NCI-H526 treated with DMSO at 0.1 percent for 48 hours (cell line): ENCODE results near the gene ZSCAN1.

Source experiments
- DNase-seq: peaks from one replicate; lab custom pipeline; 2025; lab: John Stamatoyannopoulos, UW

The ZSCAN1 gene

DNA sequence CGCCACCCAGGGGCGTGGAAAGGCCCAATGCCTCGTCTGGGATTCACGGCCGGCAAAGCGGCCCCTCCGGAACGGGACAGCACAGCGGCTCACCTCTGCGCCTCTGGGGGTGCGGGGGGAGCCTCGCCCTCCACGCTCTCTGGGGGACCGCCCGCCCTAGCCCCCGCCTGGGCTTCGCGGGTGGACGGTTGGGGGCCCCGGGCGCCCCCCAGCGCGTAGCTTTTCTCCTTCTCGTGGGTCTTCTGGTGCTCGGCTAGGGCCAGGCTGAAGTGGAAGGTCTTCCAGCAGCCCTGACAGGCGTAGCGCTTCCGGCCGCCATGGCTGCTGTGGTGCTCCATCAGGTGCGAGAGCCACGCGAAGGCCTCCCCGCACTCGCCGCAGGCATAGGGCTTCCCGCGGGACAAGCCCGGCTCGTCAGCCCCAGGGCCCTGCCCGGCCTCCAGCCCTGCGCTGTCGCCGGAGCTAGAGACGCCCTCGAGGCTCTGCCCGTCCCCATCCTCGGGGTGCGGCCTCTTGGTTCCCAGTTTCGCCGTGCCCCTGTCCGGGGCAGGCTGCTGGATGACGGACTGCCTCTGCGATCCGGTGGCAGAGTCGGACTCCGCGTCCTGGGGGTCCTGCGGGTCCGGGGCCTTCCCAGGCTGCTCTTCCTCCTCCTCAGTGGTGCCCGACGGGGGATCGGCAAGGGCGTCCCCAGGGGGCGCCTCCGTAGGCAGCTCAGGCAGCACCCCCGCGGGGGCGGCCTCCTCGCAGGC is 50.9 kb downstream of the ZSCAN1 start:
- no peak for DNase-seq

DNA sequence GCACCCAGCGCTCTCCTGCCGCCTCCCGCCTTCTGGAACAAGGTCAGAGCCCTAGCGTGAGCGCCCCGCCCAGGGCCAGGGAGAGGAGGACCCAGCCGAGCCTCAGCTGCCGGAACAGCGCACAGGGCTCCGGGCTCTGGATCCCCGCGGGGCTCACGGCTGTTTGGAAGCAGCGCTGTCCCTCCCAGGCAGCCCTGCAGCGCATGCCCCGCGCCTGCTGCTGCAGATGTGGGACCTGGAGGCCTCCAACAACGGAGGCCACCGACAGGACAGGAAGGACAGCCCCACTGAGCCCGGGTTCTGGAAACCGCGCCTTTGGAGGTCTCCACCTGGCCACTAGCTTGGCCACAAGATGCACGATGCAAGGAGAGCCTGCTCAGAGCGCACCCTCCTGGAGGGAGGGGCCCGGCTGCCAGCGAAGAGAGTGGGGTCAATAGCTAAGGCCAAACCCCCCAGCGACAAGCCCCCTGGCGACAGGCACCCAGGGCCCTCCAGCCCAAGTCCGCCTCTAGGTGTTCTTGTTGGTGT is 51.6 kb downstream of the ZSCAN1 start:
- no peak for DNase-seq

DNA sequence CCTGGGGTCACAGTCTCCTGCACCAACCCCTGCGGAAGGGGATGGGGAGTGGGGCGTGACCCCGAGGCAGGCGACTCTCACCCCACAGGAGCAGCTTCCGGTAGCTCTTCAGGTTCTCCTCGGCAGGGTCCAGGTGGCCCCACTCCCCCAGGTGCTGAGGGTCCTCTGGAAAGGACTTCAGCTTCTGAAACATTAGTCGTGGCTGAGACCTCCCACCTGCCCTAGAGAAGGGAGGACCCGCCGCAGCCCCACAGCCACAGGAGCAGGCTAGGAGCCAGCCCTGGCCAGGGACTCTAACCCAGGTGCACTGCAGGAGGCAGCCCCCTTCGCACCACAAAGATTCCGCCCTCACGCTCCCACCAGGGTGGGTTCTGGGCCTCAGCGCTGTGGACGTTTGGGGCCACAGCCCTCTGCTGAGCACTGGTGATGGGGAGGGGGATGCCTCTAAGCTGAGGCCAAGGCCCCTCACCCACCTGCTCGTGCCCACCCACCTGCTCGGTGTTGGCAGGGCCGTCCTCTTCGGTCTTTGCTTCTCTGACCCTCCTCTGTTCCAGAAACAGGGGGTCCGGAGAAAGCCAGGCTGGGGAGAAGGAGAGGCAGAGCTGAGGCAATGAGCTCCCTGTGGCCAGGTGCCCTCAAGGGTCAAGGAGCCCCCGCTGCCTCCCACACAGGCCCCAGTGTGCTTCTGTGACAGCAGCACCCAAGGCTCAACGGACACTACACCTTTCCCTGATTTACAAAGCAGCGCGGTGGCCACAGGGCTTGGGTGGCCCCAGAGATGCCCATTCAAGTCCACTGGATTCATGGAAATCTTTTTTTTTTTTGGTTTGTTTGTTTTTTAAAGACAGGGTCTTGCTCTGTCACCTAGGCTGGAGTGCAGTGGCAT is 53.2 kb downstream of the ZSCAN1 start:
- DNase-seq = no peak

DNA sequence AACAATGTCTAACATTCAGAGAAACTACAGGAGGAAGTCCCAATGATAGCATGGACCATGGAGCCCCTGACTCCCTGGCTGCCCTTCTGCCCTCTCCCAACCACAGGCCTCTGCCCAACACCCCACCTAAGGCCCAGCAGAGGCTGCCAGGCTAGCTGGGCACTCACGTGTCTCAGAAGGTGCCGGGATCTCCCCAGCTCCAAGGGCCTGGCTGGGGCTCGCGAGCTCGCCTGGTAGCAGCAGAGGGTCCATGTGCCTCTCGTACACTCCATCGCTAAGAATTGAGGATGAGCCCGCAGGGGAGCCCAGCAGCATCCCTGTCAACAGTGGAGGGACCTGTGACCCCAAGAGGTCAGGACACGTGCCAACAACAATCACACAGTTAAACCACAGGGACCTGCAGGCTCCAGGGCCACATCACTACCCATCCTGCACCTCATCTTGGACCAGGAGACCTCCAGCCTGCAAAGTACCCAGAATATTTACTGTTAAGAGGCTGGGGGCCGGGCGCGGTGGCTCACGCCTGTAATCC is 54.8 kb downstream of the ZSCAN1 start:
- DNase-seq = no peak

DNA sequence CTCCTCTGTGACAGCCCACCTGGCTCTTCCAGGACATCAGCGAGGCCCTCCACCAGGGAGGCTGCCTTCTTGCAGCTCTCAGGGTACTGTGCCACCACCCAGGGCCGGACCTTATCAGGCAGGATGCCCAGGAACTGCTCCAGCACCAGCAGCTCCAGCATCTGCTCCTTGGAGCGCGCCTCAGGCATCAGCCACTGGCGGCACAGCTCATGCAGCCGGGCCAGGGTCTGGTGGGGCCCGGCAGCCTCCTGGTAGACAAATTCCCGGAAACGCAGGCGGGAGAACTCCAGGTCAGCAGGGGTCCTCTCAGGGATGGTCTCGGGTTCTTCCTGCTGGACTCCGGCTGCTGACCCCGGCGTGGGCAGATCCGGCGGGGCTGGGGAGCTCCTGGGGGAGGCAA is 56.0 kb downstream of the ZSCAN1 start:
- no peak for DNase-seq

DNA sequence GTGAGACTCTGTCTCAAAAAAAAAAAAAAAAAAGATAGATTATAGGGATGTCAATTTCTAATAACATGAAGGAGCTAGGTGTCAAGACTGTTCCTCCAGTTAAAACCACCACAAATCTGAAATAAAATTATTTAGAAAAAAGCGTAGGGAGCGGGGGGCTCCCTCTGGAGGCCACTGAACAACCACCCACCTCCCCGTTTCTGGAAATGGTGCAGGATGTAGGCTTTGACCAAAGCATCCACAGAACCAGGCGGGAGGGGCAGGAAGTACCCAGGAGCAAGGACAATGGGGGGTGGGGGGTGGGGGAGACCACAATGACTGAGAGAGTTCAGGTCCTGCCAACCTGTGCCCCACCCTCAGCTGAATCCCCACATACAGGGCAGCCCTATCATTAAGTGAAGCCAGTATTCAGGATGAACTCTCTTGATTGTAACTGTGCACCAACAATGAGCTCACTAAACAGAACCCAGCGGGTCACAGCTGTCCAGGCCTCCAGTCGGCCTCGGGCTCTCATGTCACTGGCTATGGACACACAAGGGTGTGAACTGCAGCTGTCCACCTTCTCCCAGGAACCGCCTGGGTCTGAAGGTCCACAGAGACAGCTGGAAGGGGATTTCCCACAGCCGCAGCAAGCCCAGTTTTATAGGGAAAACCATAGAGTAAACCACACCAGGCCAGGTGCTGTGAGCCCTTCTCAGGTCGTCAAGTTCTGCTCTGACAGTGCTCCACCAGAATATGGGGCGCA is 57.6 kb downstream of the ZSCAN1 start:
- no peak for DNase-seq

DNA sequence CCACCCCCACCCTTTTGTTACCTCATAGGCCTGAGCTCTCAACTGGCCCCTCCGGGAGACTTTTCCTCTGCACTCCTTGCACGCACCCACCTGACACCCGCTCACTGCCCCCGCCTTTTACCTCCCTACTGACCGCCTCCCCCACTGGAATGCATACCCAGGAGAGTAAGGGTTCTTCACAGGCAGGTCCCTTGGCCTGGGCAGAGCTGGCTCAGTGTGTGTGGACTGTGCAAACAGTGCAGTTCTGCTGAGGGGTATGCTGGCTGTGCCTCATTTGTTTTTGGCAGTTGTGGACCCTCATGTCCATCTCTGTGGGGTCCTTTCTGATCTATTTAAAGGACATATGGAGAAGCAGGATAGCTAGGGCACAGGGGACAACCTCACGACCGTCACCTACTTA is 59.2 kb downstream of the ZSCAN1 start:
- no peak for DNase-seq

DNA sequence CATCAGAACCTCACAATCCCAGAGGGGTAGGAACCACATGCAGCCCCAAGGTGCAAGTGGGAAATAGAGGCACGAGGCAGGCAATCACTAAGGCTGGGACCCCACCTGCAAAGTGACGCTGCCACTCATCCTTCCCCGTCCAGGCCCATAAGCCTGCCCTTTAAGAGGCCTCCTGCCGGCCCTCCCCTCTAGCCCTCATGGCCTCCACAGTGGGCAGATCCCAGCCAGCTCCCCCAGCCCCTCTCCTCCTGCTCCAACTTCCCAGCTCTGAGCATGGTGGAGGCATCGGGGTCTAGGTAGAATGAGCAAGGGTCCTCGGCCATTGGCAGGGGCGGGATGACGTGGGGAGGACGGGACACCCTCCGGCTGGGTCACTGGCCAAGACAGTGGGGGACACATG is 61.5 kb downstream of the ZSCAN1 start:
- DNase-seq = no peak

DNA sequence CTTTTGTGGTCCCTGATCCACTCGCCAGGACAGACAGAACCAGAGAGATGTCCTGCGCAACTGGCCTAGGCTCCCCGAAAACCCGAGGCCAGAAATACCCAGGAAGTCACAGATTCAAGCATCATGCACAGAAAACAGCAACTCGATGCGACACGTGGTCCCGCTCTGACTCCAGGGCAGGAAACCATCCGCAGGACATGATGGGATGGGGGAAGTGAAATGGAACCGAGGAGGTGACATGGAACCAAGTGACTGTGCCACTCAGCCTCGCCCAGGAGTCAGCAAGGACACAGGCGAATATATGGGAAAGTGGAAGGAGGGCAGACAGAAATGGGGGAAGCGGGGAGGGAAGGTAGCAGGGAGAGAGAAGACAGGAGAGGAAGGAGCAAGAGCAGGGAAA is 63.1 kb downstream of the ZSCAN1 start:
- DNase-seq = no peak

DNA sequence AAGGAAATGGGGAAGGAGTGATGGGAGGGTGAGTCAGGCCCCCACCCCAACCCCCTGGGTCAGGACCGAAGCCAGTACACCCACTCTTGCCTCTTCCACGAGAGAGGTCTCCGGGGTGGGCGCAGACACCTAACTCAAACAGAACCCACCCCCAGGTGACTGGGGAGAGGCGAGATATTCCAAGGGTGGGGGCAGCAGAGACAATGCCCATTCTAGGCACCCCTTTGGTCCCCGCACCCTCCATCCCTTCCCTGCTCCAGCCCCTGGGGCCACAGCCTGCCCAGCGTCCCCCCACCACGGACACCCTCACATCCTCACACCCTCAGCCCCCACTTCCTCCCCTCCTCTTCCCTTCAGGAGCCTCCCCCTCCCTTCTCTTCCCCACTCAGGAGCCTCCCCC is 63.5 kb downstream of the ZSCAN1 start:
- no peak for DNase-seq

DNA sequence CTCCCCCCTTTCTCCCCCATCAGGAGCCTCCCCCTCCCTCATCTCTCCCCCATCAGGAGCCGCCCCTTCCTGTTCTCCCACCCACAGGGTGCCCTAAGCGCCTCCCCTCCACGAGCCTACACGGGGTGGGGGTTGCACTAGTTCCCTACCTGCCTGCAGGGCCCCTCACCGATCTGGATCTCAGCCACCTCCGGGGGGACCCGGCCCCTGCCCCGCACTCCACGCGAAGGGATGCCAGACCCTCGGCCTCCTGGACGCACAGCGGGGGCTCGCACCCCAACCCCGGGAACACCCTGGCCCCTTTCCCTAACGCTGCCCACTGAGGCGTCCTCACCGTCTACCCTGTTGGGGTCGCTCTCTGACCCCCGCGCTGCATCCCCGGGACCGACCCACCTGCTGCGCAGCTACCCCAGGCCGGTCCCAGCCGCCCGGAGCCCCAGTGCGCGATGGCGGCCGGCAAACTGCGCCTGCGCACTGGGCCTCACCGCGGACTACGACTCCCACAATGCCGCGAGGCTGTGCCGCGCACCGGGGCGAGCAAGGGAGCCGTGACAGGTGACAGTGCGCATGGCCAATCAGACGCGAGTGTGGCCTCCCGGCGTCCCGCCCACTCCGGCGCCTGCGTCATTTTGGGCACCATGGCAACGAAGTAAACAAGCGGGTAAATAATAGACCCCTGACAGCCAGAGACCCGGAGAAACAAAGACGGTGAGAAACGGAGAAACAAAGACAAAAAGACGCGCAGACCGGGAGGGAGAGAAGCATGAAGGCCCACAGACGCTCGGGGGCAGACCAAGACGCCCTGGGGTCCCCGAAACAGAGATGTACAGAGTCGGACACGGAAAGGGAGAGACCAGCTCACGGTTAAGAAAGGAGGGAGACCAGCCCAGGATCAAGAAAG is 64.2 kb downstream of the ZSCAN1 start, which contains the start of gene ZSCAN18:
TSS of gene ZSCAN18 (minus strand) at position 451 of the 901 bp plus-strand sequence. CDS start 7,964 bp downstream, outside the sequence.
- peak; percentile 85 for DNase-seq

DNA sequence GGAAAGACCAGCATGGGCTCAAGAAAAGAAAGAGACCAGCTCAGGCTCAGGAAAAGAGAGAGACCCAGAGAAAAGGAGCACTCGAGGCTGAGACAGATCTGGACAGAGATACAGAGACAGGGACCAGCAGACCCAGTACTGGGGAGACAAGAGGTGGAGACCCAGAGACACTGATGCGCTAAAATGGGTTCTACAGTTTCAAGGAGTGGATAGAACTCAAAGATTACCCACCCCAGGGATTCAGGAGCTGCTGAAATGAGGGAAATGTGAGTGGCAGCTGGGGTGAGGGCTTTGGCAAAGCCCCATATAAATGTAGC is 64.8 kb downstream of the ZSCAN1 start:
- no peak for DNase-seq
